Liver (tissue), 9 donors: ENCODE results near the gene KDM5C. TPM values are rescaled to one million over a fixed set of nuclear protein-coding genes. Genes with fewer than 3 reads are reported as not detected.

Experiments
- DNase-seq: peaks from one replicate; pipeline ENCODE4 v3.0.0-alpha.2; 2017; ENCODE audit warnings: low spot score
- H3K27ac ChIP-seq, 2 donors: one replicate each; pipeline ENCODE4 v1.7.0; 2013; ENCODE audit warnings: inconsistent platforms in 2 of 2, low read length in 2 of 2, control low read depth in 1 of 2, low read depth in 1 of 2, mild to moderate bottlenecking in 1 of 2
- H3K27me3 ChIP-seq, 4 donors: one replicate each; pipeline versions ENCODE4 v1.6.1 to v1.7.0; 2013; ENCODE audit warnings: low read length in 3 of 4, inconsistent platforms in 1 of 4, mild to moderate bottlenecking in 1 of 4, moderate library complexity in 1 of 4; ENCODE audit not compliant: control insufficient read depth in 4 of 4, insufficient read depth in 4 of 4
- H3K36me3 ChIP-seq, 4 donors: one replicate each; pipeline versions ENCODE4 v1.6.1 to v1.7.0; 2013; ENCODE audit warnings: low read length in 3 of 4, mild to moderate bottlenecking in 3 of 4, low read depth in 1 of 4, moderate library complexity in 1 of 4; ENCODE audit not compliant: control insufficient read depth in 4 of 4, insufficient read depth in 3 of 4
- H3K4me1 ChIP-seq, 4 donors: one replicate each; pipeline versions ENCODE4 v1.6.1 to v1.7.0; 2013; ENCODE audit warnings: low read length in 3 of 4, mild to moderate bottlenecking in 3 of 4, moderate library complexity in 1 of 4; ENCODE audit not compliant: control insufficient read depth in 4 of 4, insufficient read depth in 4 of 4
- H3K4me3 ChIP-seq, 3 donors: one replicate each; pipeline versions ENCODE4 v1.6.1 to v1.7.0; 2013; ENCODE audit warnings: low read length in 3 of 3, control low read depth in 1 of 3, low read depth in 1 of 3, mild to moderate bottlenecking in 1 of 3
- H3K9ac ChIP-seq, 2 donors: one replicate each; pipeline ENCODE4 v1.7.0; 2013; ENCODE audit warnings: low read length in 2 of 2, mild to moderate bottlenecking in 2 of 2, moderate library complexity in 2 of 2, control low read depth in 1 of 2, low read depth in 1 of 2
- H3K9me3 ChIP-seq, 4 donors: one replicate each; pipeline versions ENCODE4 v1.6.1 to v1.7.0; 2013; ENCODE audit warnings: low read length in 3 of 4; ENCODE audit not compliant: control insufficient read depth in 4 of 4
- ATF3 ChIP-seq: IDR thresholded peaks from 2 replicates; pipeline ENCODE4 v1.6.1; 2016; ENCODE audit warnings: antibody characterized with exemption
- CTCF ChIP-seq: fragments of 150-350 bp; IDR thresholded peaks from 2 replicates; pipeline ENCODE4 v1.5.1; 2017; ENCODE audit warnings: improper control_type of control experiment, low read depth, low read length; ENCODE audit not compliant: missing input control
- EGR1 ChIP-seq, 2 donors: IDR thresholded peaks; 2 replicates each; pipeline ENCODE4 v1.6.1; 2016 to 2018; ENCODE audit warnings: antibody characterized with exemption in 2 of 2, low read depth in 2 of 2
- FOXA1 ChIP-seq: IDR thresholded peaks from 2 replicates; pipeline ENCODE4 v1.6.1; 2016; ENCODE audit warnings: antibody characterized with exemption
- FOXA2 ChIP-seq: IDR thresholded peaks from 2 replicates; pipeline ENCODE4 v1.6.1; 2016; ENCODE audit warnings: antibody characterized with exemption
- GABPA ChIP-seq, 2 donors: IDR thresholded peaks in 1 of 2; conservative IDR thresholded peaks in 1 of 2; 2 replicates each; pipeline ENCODE4 v1.6.1; 2016; ENCODE audit warnings: antibody characterized with exemption in 2 of 2, mild to moderate bottlenecking in 1 of 2, moderate library complexity in 1 of 2
- HNF4A ChIP-seq, 2 donors: conservative IDR thresholded peaks; 2 replicates each; pipeline ENCODE4 v1.6.1; 2016; ENCODE audit warnings: antibody characterized with exemption in 2 of 2, mild to moderate bottlenecking in 2 of 2
- HNF4G ChIP-seq: IDR thresholded peaks from 2 replicates; pipeline ENCODE4 v1.6.1; 2016; ENCODE audit warnings: antibody characterized with exemption
- JUND ChIP-seq, 2 donors: IDR thresholded peaks; 2 replicates each; pipeline ENCODE4 v1.6.1; 2016; ENCODE audit warnings: antibody characterized with exemption in 2 of 2
- MAX ChIP-seq: IDR thresholded peaks from 2 replicates; pipeline ENCODE4 v1.6.1; 2016; ENCODE audit warnings: antibody characterized with exemption
- NR2F2 ChIP-seq: IDR thresholded peaks from 2 replicates; pipeline ENCODE4 v1.6.1; 2016; ENCODE audit warnings: antibody characterized with exemption
- RAD21 ChIP-seq, 2 donors: IDR thresholded peaks; 2 replicates each; pipeline ENCODE4 v1.6.1; 2016; ENCODE audit warnings: antibody characterized with exemption in 2 of 2, mild to moderate bottlenecking in 2 of 2
- REST ChIP-seq: IDR thresholded peaks from 2 replicates; pipeline ENCODE4 v1.6.1; 2016; ENCODE audit warnings: antibody characterized with exemption, mild to moderate bottlenecking
- RXRA ChIP-seq, 2 donors: IDR thresholded peaks; 2 replicates each; pipeline ENCODE4 v1.6.1; 2017 to 2018; ENCODE audit warnings: antibody characterized with exemption in 2 of 2, mild to moderate bottlenecking in 1 of 2
- SP1 ChIP-seq: IDR thresholded peaks from 2 replicates; pipeline ENCODE4 v1.6.1; 2018; ENCODE audit warnings: antibody characterized with exemption, mild to moderate bottlenecking
- TAF1 ChIP-seq: conservative IDR thresholded peaks from 2 replicates; pipeline ENCODE4 v1.6.1; 2016; ENCODE audit warnings: antibody characterized with exemption, mild to moderate bottlenecking
- YY1 ChIP-seq: IDR thresholded peaks from 2 replicates; pipeline ENCODE4 v1.6.1; 2016; ENCODE audit warnings: antibody characterized with exemption, mild to moderate bottlenecking
- ZBTB33 ChIP-seq: IDR thresholded peaks from 2 replicates; pipeline ENCODE4 v1.6.1; 2016; ENCODE audit warnings: antibody characterized with exemption
- WGBS: extraction: QIAGEN DNeasy Blood & Tissue Kit; methylation state at CpG from one replicate; pipeline ENCODE4 v1.1.7; 2013; 5-methylcytosine and 5-hydroxymethylcytosine counted together
- polyA plus RNA-seq, 2 donors: library from polyadenylated mRNA; stranded (reverse) in 1 of 2; unstranded in 1 of 2; fragments of 200-250 nt in 1 of 2; fragments of >200 nt in 1 of 2; fragmentation: Nextera tagmentation in 1 of 2; extraction: Ambion mirVana in 1 of 2; gene quantifications; one replicate each; pipeline versions ENCODE4 v1.2.1 to v1.2.3, GENCODE V29; 2013 to 2015
- total RNA-seq, 2 donors: library from RNA; depleted of rRNA; stranded (reverse); fragments of >200 nt; gene quantifications; one replicate each; pipeline ENCODE4 v1.2.3, GENCODE V29; 2014
- donor health status: healthy.
- donor health status: healthy.
- donor health status: healthy.
- donor health status: healthy.
- donor health status: healthy.

The KDM5C gene
- total and polyA plus RNA-seq, 4 donors, result 14.7 to 74.7 (median 27.0) TPM

GRCh38 chrX:53261355-53261972 lies 36.5 kb upstream of the KDM5C start:
- no peaks in the 10 kb centered on the region for H3K27me3 ChIP-seq
- DNase-seq, result no peak
- H3K4me3 ChIP-seq, result no peak overlapping the region
- TF ChIP-seq ATF3 (no peak), FOXA2 (no peak), MAX (no peak), TAF1 (no peak), YY1 (no peak), ZBTB33 (no peak), SP1 (no peak), CTCF (no peak), JUND (IDR thresholded peaks at IDR 0.05) (no peak), RXRA (IDR thresholded peaks at IDR 0.05) (no peak), FOXA1 (no peak), HNF4A (conservative IDR thresholded peaks at IDR 0.05) (no peak), HNF4G (no peak), EGR1 (IDR thresholded peaks at IDR 0.05; ENCODE audit: low read depth in 2 of 2) (no peak), REST (no peak), RAD21 (IDR thresholded peaks at IDR 0.05) (no peak), GABPA (IDR thresholded peaks at IDR 0.05 in 1 of 2, conservative IDR thresholded peaks at IDR 0.05 in 1 of 2) (no peak), NR2F2 (no peak)
- H3K9me3 ChIP-seq, result no peaks in the 10 kb centered on the region
- peaks cover 0 to 2% (median 0%) of the 10 kb centered on the region in 4 donors for H3K4me1 ChIP-seq
- H3K9ac ChIP-seq, result no peak overlapping the region
- no peak overlapping the region for H3K27ac ChIP-seq
- no peaks in the 10 kb centered on the region for H3K36me3 ChIP-seq
- WGBS, result 52% methylated on average over 7 of the region's 7 CpGs
